CD4-positive, alpha-beta T cell treated with Interleukin-17A for 1 hour (primary cell): ENCODE data around the gene IFT88.

Experiments used
- DNase-seq: peaks from one replicate; pipeline ENCODE4 v3.0.0-alpha.2; 2020

IFT88 gene

DNA sequence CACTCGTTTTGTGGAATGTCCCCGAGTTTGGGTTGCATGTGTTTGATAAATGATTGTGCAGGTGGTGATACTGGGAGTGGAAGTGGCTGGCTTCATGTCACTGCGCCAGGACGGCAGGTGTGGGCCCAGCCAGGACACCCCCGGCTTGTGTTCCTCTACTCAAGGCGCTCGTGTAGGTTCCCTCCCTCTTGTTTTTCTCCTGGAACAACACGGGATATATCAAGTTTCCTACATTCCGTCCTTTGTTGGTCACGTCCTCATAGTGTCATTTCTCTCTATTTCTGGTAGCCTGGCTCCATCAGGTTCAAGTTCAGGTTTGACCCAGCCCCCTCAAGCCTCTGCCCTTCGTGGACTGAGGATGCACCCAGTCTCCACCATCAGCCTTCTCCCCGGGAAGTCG is 152.8 kb downstream of the IFT88 start:
- no peak for DNase-seq

DNA sequence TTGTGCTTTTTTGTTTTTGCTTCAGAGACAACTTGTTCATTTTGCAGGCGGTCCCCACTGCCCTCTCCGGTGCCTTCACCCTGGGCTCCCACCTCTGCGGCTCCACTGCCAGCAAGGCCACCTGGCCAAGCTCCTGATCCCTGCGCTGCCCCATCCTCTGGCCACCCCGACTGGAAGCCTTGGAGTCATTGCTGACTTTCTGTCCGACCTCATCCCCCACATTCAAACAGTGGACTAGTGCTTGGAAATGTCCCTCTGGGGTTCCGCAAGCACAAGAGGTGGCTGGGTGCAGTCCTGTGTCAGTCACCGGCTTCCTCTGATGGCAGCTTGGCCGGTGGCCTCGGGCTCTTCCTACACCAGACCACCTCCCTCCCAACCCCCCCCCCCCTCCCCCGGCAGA is 153.5 kb downstream of the IFT88 start:
- DNase-seq: no peak

DNA sequence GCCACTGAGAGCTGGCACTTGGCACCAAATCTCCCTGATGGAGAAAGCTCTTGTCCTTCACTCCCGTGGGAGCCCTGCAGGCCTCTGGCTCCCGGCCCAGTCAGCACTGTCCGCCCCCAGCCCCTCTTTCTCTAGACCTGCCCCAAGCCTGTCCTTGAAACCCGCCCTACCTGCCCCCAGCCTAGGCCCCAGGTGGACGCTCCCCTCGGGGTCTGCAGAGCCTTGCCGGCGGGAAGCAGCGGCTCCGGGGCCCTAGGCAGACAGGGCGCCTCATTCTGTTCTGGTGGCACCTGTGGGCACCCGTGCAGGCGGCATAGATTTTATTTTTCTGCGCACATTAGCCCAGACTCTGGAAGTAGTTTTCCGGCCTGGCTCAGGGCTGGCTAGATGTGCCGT is 154.1 kb downstream of the IFT88 start:
- no peak for DNase-seq

DNA sequence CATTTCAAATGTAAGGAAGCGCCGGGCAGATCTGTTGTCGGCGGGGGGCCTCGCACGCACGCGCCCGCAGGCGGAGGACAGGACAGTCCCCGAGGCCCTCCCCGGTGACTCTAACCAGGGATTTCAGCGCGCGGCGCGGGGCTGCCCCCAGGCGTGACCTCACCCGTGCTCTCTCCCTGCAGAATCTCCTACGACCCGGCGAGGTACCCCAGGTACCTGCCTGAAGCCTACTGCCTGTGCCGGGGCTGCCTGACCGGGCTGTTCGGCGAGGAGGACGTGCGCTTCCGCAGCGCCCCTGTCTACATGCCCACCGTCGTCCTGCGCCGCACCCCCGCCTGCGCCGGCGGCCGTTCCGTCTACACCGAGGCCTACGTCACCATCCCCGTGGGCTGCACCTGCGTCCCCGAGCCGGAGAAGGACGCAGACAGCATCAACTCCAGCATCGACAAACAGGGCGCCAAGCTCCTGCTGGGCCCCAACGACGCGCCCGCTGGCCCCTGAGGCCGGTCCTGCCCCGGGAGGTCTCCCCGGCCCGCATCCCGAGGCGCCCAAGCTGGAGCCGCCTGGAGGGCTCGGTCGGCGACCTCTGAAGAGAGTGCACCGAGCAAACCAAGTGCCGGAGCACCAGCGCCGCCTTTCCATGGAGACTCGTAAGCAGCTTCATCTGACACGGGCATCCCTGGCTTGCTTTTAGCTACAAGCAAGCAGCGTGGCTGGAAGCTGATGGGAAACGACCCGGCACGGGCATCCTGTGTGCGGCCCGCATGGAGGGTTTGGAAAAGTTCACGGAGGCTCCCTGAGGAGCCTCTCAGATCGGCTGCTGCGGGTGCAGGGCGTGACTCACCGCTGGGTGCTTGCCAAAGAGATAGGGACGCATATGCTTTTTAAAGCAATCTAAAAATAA is 154.7 kb downstream of the IFT88 start:
- DNase-seq: no peak

DNA sequence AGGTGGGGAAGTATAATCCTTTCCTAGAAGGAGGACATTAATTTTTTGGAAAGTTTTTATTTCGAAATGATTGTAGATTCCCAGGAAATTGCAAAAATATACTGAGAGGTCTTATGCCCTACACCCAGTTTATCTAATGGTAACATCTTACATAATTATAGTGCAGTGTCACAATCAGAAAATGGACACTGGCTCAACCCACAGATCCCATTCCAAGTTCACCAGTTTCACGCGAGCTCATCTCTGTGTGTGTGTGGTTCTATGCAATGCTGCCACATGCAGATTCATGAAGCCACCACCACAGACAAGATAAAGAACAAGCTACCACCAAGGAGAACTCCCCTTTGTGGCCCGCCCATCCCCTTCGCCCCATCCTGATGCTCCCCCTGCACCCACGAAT is 160.9 kb downstream of the IFT88 start:
- DNase-seq: no peak

DNA sequence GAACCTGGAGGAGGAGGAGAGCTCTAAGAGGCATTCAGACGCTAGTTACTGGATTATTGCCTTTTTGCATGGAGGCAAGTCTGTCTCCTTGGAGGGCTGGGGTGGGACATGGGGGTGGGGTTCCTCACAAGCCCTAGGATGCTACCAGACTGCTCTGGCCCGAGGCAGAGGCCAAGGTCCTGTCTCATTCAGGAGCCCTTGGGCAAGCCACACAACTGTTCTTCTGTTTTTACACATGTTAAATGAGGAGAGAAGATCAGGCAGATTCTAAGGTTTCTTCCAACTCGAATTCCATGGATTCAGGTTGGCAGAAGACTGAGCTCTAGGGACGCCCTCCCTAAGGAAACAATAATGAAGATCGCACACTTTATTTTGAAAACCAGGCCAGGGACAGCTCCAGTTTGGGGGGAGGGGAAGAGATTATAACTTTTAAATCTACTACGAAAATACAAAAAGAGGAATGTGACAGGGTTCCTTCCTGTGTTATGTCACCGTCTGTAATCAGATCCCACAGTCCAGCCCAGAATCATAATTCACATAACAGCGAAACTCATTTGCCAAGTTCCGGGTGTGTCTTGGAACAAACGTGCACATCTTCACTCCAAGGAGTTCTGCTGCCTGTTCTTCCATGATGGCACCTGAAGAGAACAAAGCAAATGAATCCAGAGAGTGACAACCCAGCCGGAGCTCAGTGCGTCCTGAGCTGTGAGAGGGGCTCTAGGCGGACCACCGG is 161.8 kb downstream of the IFT88 start:
- DNase-seq: no peak

DNA sequence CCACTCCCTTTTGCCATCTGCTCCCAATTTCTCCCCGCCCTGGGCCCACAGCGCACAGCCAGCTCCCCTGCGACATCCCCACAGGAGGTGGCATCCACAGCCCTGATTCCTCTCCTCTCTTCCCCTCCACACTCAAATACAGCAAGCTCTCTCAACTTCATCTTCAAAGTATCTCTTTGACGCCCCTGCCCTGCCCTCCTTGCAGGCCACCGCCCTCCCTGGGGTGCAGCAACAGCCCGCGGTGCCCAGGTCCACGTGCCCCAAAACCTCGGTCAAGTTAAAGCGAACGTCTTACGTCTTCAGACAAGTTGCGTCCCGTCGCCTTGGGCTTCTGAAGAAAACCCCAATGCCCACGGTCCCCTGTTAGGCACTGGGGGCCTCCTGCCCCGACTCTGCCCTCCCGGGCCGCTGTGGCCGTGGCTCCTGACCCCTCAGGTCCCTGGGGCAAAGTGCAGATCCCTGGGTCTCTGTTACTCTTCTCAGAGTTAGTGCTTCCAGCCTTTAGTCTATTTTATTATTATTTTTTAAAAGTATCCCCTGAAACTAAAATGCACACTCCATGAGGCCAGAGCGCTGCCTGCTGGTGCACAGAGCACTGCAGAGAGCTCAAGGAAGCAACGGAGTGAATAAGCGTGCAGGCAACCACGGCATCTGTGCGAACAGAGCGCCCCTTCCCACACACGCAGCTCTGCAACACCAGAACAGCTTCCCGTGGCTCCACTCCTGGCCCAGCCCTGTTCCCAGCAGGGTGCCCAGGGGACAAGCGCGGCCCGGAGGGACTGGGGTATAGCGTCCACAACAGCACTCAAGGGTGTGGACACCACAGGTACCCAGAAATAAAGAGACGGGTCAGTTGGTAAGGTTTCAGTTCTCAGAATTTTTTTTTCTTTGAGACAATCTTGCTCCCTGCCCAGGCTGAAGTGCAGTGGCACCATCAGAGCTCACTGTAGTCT is 163.0 kb downstream of the IFT88 start:
- DNase-seq: no peak

DNA sequence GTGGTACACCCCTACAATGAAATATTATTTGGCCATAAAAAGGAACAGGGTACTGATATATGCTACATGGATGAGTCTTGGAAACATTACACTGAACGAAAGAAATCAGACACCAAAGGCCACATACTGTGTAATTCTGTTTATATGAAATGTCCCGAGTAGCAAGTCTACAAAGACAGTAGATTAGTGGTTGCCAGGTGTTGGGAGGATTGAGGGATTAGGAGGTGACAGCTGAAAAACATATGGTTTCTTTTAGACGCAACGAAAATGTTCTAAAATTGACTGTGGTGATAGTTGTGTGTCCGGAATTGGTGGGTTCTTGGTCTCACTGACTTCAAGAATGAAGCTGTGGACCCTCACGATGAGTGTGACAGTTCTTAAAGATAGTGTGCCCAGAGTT is 171.7 kb downstream of the IFT88 start:
- no peak for DNase-seq

DNA sequence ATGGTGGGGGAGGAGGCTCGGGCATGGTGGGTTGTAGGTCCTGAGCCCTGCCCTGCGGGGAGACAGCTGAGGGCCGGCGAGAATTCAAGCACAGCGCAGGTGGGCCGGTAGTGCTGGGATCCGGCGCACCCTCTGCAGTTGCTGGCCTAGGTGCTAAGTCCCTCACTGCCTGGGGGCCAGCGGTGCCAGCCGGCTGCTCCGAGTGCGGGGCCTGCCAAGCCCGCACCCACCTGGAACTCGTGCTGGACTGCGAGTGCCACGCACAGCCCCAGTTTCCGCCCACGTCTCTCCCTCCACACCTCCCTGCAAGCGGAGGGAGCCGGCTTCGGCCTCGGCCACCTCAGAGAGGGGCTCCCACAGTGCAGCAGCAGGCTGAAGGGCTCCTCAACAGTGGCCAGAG is 173.1 kb downstream of the IFT88 start:
- no peak for DNase-seq
